Thyroid gland (tissue), 4 donors: ENCODE measurements around the gene FOXA3. TPM values are rescaled to one million over a fixed set of nuclear protein-coding genes. Genes with fewer than 3 reads are reported as not detected.

ENCODE experiments used
- DNase-seq, 2 donors: peaks; one replicate each; pipeline ENCODE4 v3.0.0-alpha.2; 2019
- H3K27ac ChIP-seq, 3 donors: fragments of 200-600 bp; sonication (generic); 1 replicate in 2 of 3; 2 replicates in 1 of 3; pipeline ENCODE4 v1.5.1; 2016 to 2019; ENCODE audit warnings: mild to moderate bottlenecking in 1 of 3, moderate library complexity in 1 of 3
- H3K27me3 ChIP-seq: fragments of 200-600 bp; sonication (generic); one replicate; pipeline ENCODE4 v1.5.1; 2019
- H3K36me3 ChIP-seq, 2 donors: fragments of 200-600 bp; sonication (generic); one replicate each; pipeline ENCODE4 v1.5.1; 2016 to 2019
- H3K4me1 ChIP-seq, 2 donors: fragments of 200-600 bp; sonication (generic); one replicate each; pipeline ENCODE4 v1.5.1; 2017 to 2019
- H3K4me3 ChIP-seq, 3 donors: fragments of 200-600 bp; sonication (generic); replicated peaks in 1 of 3; 1 replicate in 2 of 3; 2 replicates in 1 of 3; pipeline ENCODE4 v1.5.1; 2016; ENCODE audit warnings: mild to moderate bottlenecking in 1 of 3
- H3K9me3 ChIP-seq: fragments of 200-600 bp; sonication (generic); one replicate; pipeline ENCODE4 v1.5.1; 2017
- CTCF ChIP-seq, 6 experiments: fragments of 200-600 bp in 3 of 6; fragments of 450-650 bp in 3 of 6; sonication (generic) in 3 of 6; IDR thresholded peaks; one replicate each; pipeline ENCODE4 v1.5.1; 2016 to 2019; ENCODE audit warnings: antibody characterized with exemption in 6 of 6, mild to moderate bottlenecking in 2 of 6, inconsistent platforms in 1 of 6, moderate library complexity in 1 of 6
- POLR2A ChIP-seq, 2 donors: fragments of 450-650 bp; IDR thresholded peaks; one replicate each; pipeline ENCODE4 v1.6.1; 2017; ENCODE audit warnings: antibody characterized with exemption in 2 of 2, mild to moderate bottlenecking in 2 of 2, moderate library complexity in 1 of 2
- WGBS, 2 donors: methylation state at CpG; one replicate each; pipeline ENCODE4 v1.1.5; 2017; 5-methylcytosine and 5-hydroxymethylcytosine counted together
- intact Hi-C: fragments of 100-400 bp; cut with DNase I; formaldehyde crosslinking; loops from one replicate; pipeline ENCODE4 v1.15.1; 2023
- total RNA-seq, 4 donors: library from RNA; depleted of rRNA; stranded (reverse); fragments of >200 nt; gene quantifications; one replicate each; pipeline ENCODE4 v1.2.3, GENCODE V29; 2016

The FOXA3 gene
- total RNA-seq, 4 donors from 2014 or later, result not detected

DNA sequence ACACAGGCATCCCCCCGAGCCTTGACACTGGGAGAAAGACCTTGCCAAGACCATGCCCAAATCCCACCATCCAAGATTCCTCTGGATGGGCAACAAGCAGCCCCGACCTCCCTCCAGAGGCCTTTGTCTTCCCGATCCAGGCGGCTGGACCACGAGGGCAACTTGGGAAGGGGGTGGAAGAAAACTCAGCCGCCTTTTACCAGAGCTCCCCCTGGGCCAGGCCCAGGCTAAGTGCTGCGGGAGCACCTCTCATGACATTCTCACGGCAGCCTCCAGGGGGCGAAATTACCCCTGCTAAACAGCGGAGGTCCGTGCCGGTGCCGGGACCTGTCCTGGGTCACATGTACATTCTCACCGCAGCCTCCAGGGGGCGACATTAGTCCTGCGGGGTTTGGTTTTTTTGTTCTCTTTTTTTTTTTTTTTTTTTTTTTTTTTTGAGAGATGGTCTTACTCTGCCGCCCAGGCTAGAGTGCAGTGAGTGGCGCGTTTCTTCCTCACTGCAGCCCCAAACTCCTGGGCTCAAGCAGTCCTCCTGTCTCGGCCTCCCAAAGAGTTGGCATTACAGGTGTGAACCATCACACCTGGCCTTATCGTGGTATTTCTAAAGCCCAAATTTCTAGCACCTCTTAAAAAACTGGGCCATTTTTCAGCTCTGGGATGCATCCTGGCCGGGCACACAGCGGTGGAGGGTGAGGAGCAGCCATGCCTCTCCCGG lies 47.0 kb upstream of the FOXA3 start:
- Histone ChIP-seq H3K27me3 (no peaks in the 10 kb centered on the region), H3K9me3 (no peaks in the 10 kb centered on the region), H3K4me1 (peaks cover 0 to 4% of the 10 kb centered on the region in 2 donors), H3K27ac (no peak overlapping the region), H3K4me3 (no peak overlapping the region), H3K36me3 (peaks cover 3 to 8% of the 10 kb centered on the region in 2 donors)
- 16 to 25% methylated on average over 23 to 24 of the region's 24 CpGs for WGBS, 2 donors
- intact Hi-C loops, result loop anchor here (5.0 kb wide), 1 partner anchor 65 kb away; no protein-coding TSS in a partner anchor
- DNase-seq, result peak; percentile 93 to 95
- TF ChIP-seq CTCF (IDR thresholded peaks at IDR 0.05), result peak; percentile 93 to 99 (median 97)
- no peak for TF ChIP-seq POLR2A (IDR thresholded peaks at IDR 0.05)

- no peaks in the 10 kb centered on the region for H3K9me3 ChIP-seq
- 67 to 85% methylated on average over 11 to 19 of the region's 19 CpGs for WGBS, 2 donors
- H3K4me3 ChIP-seq, result no peak overlapping the region
- H3K27ac ChIP-seq, result no peak overlapping the region
- no peak for TF ChIP-seq CTCF (IDR thresholded peaks at IDR 0.05)
- no peak for TF ChIP-seq POLR2A (IDR thresholded peaks at IDR 0.05)
- peaks cover 6 to 14% of the 10 kb centered on the region in 2 donors for H3K36me3 ChIP-seq
- peak in 1 of 2 donors; percentile 24 for DNase-seq
- H3K27me3 ChIP-seq, result no peaks in the 10 kb centered on the region
- H3K4me1 ChIP-seq, result peaks cover 0 to 4% of the 10 kb centered on the region in 2 donors
- intact Hi-C loops, result loop anchor here (5.0 kb wide), 1 partner anchor 64 kb away; no protein-coding TSS in a partner anchor
Measured at GRCh38 chr19:45817725-45818301, 46.3 kb upstream of the FOXA3 start.

DNA sequence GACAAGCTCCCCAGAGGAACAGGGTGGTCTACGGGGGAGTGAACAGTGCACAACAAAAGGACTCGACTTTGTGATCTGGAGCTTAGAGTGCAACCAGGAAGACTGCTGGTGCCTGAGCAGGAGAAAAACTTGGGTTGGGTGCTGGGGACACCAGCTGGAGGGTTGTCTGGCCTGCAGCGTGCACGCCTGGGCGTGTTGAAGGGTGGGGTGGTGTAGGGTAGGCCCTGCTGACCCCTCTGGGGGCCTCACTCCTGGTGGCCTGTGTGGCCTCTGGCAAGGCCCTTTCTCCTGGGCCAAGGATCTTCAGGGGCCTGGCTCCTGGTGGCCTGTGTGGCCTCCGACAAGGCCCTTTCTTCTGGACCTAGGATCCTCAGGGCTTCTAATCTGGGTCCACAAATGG lies 44.4 kb upstream of the FOXA3 start:
- intact Hi-C loops, result loop anchor here (5.0 kb wide), 1 partner anchor 63 kb away; no protein-coding TSS in a partner anchor
- no peak for TF ChIP-seq CTCF (IDR thresholded peaks at IDR 0.05)
- no peak for TF ChIP-seq POLR2A (IDR thresholded peaks at IDR 0.05)
- Histone ChIP-seq H3K36me3 (peaks cover 12 to 30% of the 10 kb centered on the region in 2 donors), H3K4me3 (no peak overlapping the region), H3K4me1 (peaks cover 0 to 4% of the 10 kb centered on the region in 2 donors), H3K27ac (no peak overlapping the region), H3K9me3 (no peaks in the 10 kb centered on the region), H3K27me3 (no peaks in the 10 kb centered on the region)
- no peak for DNase-seq
- WGBS, 2 donors, result 91% methylated on average over 6 of the region's 6 CpGs

DNA sequence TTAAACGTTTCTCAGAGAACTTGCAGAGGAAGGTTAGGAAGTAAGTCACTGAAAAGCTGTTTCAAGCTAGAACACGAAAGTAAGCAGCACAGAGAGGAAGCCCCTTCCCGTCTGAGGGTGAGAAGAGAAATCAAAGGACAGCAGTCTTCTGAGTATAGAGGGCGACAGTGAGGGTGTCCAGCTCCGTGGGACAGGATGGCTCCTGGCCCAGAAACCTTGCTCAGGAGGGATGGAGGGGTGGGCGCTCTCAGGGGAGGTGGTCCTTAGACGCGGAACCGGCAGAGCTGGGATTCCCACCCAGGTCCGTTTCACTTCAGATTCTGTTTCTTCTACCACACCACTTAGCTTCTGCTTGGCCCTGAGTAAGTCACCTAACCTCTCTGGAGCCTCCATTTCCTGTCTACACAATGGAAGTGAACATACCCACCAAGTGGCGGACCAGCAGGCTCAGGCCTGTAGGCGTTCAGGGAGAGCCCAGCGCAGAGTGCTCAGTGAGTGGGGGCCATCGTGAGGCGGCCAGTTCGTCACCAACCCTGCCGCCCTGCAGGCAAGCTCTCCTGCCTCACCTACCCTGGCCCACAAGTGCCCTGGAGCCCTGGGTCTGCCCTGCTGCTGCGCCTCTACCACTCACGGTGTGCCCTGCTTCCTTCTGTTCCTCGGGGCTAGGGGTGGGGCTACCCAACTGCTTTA lies 43.6 kb upstream of the FOXA3 start:
- intact Hi-C loops, result no loop called here
- no peaks in the 10 kb centered on the region for H3K9me3 ChIP-seq

More for the DNA sequence above, 43.6 kb upstream of the FOXA3 start:
- H3K4me1 ChIP-seq, result peaks cover 0 to 4% of the 10 kb centered on the region in 2 donors
- H3K4me3 ChIP-seq, result no peak overlapping the region
- H3K27ac ChIP-seq, result no peak overlapping the region
- H3K27me3 ChIP-seq, result no peaks in the 10 kb centered on the region
- 79 to 81% methylated on average over 15 to 20 of the region's 20 CpGs for WGBS, 2 donors
- TF ChIP-seq CTCF (IDR thresholded peaks at IDR 0.05) (no peak), POLR2A (IDR thresholded peaks at IDR 0.05) (no peak)
- peaks cover 18 to 38% of the 10 kb centered on the region in 2 donors for H3K36me3 ChIP-seq
- DNase-seq, result no peak
